HEK293T (cell line): ENCODE results near the gene CELF2.

Source experiments
- ARNT ChIP-seq: fragments of 450-650 bp; IDR thresholded peaks from 2 replicates; pipeline ENCODE4 v1.6.1; 2017; ENCODE audit warnings: mild to moderate bottlenecking
- BHLHE40 ChIP-seq: fragments of 450-650 bp; IDR thresholded peaks from 2 replicates; pipeline ENCODE4 v1.6.1; 2016; ENCODE audit warnings: mild to moderate bottlenecking, moderate library complexity, borderline replicate concordance
- CTBP1 ChIP-seq: fragments of 450-650 bp; IDR thresholded peaks from 2 replicates; pipeline ENCODE4 v1.6.1; 2016; ENCODE audit warnings: borderline replicate concordance
- ELF4 ChIP-seq: fragments of 450-650 bp; IDR thresholded peaks from 2 replicates; pipeline ENCODE4 v1.6.1; 2017; ENCODE audit warnings: antibody characterized with exemption
- FOXA1 ChIP-seq: fragments of 450-650 bp; IDR thresholded peaks from 2 replicates; pipeline ENCODE4 v1.6.1; 2016; ENCODE audit warnings: mild to moderate bottlenecking
- FOXK2 ChIP-seq: fragments of 450-650 bp; IDR thresholded peaks from 2 replicates; pipeline ENCODE4 v1.6.1; 2016; ENCODE audit warnings: mild to moderate bottlenecking
- FOXM1 ChIP-seq: fragments of 450-650 bp; IDR thresholded peaks from 2 replicates; pipeline ENCODE4 v1.6.1; 2017; ENCODE audit warnings: mild to moderate bottlenecking, borderline replicate concordance
- HDGF ChIP-seq: fragments of 450-650 bp; IDR thresholded peaks from 2 replicates; pipeline ENCODE4 v1.6.1; 2017; ENCODE audit warnings: antibody characterized with exemption, borderline replicate concordance
- L3MBTL2 ChIP-seq: fragments of 450-650 bp; conservative IDR thresholded peaks from 2 replicates; pipeline ENCODE4 v1.6.1; 2016; ENCODE audit warnings: mild to moderate bottlenecking
- NFRKB ChIP-seq: fragments of 450-650 bp; IDR thresholded peaks from 2 replicates; pipeline ENCODE4 v1.6.1; 2016; ENCODE audit warnings: mild to moderate bottlenecking, moderate library complexity
- PKNOX1 ChIP-seq: fragments of 450-650 bp; IDR thresholded peaks from 2 replicates; pipeline ENCODE4 v1.6.1; 2016
- SP1 ChIP-seq: fragments of 450-650 bp; IDR thresholded peaks from 2 replicates; pipeline ENCODE4 v1.6.1; 2017
- SUZ12 ChIP-seq: fragments of 450-650 bp; IDR thresholded peaks from 2 replicates; pipeline ENCODE4 v1.6.1; 2016; ENCODE audit warnings: mild to moderate bottlenecking
- ZNF384 ChIP-seq: fragments of 450-650 bp; IDR thresholded peaks from 2 replicates; pipeline ENCODE4 v1.6.1; 2016

GRCh38 chr10:11303361-11304170, 285.9 kb downstream of the CELF2 start:
- TF ChIP-seq FOXA1, result no peak
- TF ChIP-seq SP1, result no peak
- no peak for TF ChIP-seq ARNT
- no peak for TF ChIP-seq SUZ12
- no peak for TF ChIP-seq FOXM1
- TF ChIP-seq L3MBTL2, result no peak
- no peak for TF ChIP-seq CTBP1
- no peak for TF ChIP-seq PKNOX1
- TF ChIP-seq ZNF384, result no peak
- no peak for TF ChIP-seq FOXK2
- TF ChIP-seq ELF4, result no peak
- TF ChIP-seq BHLHE40, result no peak
- TF ChIP-seq HDGF, result no peak
- TF ChIP-seq NFRKB, result no peak
